ENCODE results near the gene ZNF12. TPM values are rescaled to one million over a fixed set of nuclear protein-coding genes. Genes with fewer than 3 reads are reported as not detected.
A peak's percentile ranks its signal among the peaks of the same experiment; 100 is the strongest.
"Not testable (repeated sequence)": the region's sequence is repeated elsewhere in the genome, so short reads cannot be mapped to it uniquely, and the experiment has no call there.

Gene ZNF12
- total RNA-seq, 4 donors from 2014 or later, result 4.5 to 8.9 (median 5.3) TPM

DNA sequence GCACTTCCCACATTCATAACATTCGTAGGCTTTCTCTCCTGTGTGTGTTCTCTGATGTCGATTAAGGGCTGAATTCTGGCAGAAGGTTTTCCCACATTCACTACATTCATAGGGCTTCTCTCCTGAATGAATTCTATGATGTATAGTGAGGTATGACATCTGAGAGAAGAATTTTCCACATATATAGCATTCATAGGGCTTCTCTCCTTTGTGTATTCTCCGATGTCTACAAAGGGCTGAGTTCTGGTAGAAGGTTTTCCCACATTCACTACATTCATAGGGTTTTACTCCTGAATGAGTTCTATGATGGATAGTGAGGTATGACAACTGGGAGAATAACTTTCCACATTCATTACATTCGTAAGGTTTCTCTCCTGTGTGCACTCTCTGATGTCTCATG is 15.6 kb downstream of the ZNF12 start:
- peaks cover 61 to 100% of the 10 kb centered on the region in 2 donors for H3K36me3 ChIP-seq
- TF ChIP-seq POLR2A (IDR thresholded peaks at IDR 0.05), result no peak
- TF ChIP-seq, protein P1, sequence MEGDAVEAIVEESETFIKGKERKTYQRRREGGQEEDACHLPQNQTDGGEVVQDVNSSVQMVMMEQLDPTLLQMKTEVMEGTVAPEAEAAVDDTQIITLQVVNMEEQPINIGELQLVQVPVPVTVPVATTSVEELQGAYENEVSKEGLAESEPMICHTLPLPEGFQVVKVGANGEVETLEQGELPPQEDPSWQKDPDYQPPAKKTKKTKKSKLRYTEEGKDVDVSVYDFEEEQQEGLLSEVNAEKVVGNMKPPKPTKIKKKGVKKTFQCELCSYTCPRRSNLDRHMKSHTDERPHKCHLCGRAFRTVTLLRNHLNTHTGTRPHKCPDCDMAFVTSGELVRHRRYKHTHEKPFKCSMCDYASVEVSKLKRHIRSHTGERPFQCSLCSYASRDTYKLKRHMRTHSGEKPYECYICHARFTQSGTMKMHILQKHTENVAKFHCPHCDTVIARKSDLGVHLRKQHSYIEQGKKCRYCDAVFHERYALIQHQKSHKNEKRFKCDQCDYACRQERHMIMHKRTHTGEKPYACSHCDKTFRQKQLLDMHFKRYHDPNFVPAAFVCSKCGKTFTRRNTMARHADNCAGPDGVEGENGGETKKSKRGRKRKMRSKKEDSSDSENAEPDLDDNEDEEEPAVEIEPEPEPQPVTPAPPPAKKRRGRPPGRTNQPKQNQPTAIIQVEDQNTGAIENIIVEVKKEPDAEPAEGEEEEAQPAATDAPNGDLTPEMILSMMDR (IDR thresholded peaks at IDR 0.05 in 4 of 5, conservative IDR thresholded peaks at IDR 0.05 in 1 of 5), result no peak
- ATAC-seq (no peak), DNase-seq (no peak)
- H3K27ac ChIP-seq, result no peak overlapping the region
- H3K4me3 ChIP-seq, result peak overlapping the region in 1 of 4 donors; percentile 46
- H3K4me1 ChIP-seq, result no peaks in the 10 kb centered on the region
- no peaks in the 10 kb centered on the region for H3K27me3 ChIP-seq
- intact Hi-C loops (cut with DNase I; ENCODE audit: low total_unique reads), result no loop called here
- H3K9me3 ChIP-seq, result peaks cover 15 to 95% (median 65%) of the 10 kb centered on the region in 3 donors
- in situ Hi-C loops (cut with MboI; ENCODE audit: low sequenced_read_pairs in 4 of 4), result no loop called here

DNA sequence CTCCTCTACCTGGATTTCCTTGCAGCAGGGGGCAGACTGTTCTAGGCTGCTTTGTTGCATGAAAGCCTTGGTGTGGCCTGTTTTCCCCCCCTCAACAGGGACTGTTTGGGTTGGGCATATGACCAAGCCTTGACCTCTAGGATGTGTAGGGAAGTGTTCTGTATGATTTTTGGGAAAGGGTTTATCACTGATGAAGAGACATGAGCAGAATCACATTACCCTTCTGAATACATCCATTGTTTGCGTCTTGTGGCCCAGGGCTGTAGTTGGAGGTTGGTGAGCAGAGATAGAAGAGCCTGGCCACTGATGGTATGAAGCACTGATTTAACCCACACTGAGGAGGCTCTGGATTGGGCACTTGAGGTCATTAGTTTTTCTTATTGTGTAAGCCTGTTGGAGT is 26.6 kb downstream of the ZNF12 start:
- in situ Hi-C loops (cut with MboI; ENCODE audit: low sequenced_read_pairs in 4 of 4), result no loop called here
- peaks cover 10 to 83% (median 32%) of the 10 kb centered on the region in 3 donors for H3K9me3 ChIP-seq
- no peak for ATAC-seq

DNA sequence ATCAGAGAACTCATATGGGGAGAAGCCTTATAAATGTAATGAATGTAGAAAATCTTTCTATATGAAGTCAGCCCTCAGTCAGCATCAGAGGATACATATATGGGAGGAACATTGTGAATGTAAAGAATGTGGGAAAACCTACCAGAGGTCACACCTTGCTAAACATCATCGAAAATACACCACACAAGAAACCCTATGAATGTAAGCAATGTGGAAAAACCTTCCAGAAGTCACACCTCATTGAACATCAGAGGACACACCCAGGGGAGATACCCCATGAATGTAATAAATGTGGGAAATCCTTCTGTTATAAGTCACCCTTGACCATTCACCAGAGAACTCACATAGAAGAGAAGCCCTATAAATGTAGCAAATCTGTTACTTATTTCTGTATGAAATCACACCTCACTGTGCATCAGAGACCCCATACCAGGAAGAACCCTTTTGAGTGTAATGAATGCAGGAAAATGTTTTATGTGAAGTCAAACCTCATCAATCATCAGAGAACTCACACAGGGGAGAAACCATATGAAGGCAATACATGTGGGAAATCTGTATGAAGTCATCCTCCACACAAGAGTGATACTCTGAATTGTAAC is 30.8 kb downstream of the ZNF12 start:
- no peak for DNase-seq
- Histone ChIP-seq H3K36me3 (no peaks in the 10 kb centered on the region), H3K9me3 (peaks cover 5 to 72% (median 34%) of the 10 kb centered on the region in 3 donors), H3K27ac (no peak overlapping the region), H3K27me3 (no peaks in the 10 kb centered on the region), H3K4me3 (no peak overlapping the region), H3K4me1 (no peaks in the 10 kb centered on the region)
- no peak for ATAC-seq
- intact Hi-C loops (cut with DNase I; ENCODE audit: low total_unique reads) (no loop called here), in situ Hi-C loops (cut with MboI; ENCODE audit: low sequenced_read_pairs in 4 of 4) (no loop called here)
- TF ChIP-seq, protein P1 (IDR thresholded peaks at IDR 0.05 in 4 of 5, conservative IDR thresholded peaks at IDR 0.05 in 1 of 5), result no peak
- no peak for TF ChIP-seq POLR2A (IDR thresholded peaks at IDR 0.05)

More for the DNA sequence above, 26.6 kb downstream of the ZNF12 start:
- intact Hi-C loops (cut with DNase I; ENCODE audit: low total_unique reads), result no loop called here
- TF ChIP-seq, protein P1 (IDR thresholded peaks at IDR 0.05 in 4 of 5, conservative IDR thresholded peaks at IDR 0.05 in 1 of 5), result no peak
- no peak for TF ChIP-seq POLR2A (IDR thresholded peaks at IDR 0.05)
- Histone ChIP-seq H3K4me1 (no peaks in the 10 kb centered on the region), H3K27ac (no peak overlapping the region), H3K27me3 (no peaks in the 10 kb centered on the region), H3K36me3 (no peaks in the 10 kb centered on the region), H3K4me3 (no peak overlapping the region)
- DNase-seq, result no peak

DNA sequence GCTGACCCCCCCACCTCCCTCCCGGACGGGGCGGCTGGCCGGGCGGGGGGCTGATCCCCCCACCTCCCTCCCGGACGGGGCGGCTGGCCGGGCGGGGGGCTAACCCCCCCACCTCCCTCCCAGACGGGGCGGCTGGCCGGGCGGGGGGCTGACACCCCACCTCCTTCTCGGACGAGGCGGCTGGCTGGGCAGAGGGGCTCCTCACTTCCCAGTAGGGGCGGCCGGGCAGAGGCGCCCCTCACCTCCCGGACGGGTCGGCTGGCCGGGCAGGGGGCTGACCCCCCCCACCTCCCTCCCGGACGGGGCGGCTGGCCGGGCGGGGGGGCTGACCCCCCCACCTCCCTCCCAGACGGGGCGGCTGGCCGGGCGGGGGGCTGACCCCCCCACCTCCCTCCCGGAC is 35.9 kb downstream of the ZNF12 start:
- H3K27me3 ChIP-seq; in situ Hi-C loops (cut with MboI; ENCODE audit: low sequenced_read_pairs in 4 of 4); DNase-seq; H3K36me3 ChIP-seq; H3K4me1 ChIP-seq; H3K4me3 ChIP-seq; intact Hi-C loops (cut with DNase I; ENCODE audit: low total_unique reads); H3K27ac ChIP-seq; ATAC-seq: not testable (repeated sequence)
- peaks cover 5 to 29% (median 22%) of the 10 kb centered on the region in 3 donors for H3K9me3 ChIP-seq

DNA sequence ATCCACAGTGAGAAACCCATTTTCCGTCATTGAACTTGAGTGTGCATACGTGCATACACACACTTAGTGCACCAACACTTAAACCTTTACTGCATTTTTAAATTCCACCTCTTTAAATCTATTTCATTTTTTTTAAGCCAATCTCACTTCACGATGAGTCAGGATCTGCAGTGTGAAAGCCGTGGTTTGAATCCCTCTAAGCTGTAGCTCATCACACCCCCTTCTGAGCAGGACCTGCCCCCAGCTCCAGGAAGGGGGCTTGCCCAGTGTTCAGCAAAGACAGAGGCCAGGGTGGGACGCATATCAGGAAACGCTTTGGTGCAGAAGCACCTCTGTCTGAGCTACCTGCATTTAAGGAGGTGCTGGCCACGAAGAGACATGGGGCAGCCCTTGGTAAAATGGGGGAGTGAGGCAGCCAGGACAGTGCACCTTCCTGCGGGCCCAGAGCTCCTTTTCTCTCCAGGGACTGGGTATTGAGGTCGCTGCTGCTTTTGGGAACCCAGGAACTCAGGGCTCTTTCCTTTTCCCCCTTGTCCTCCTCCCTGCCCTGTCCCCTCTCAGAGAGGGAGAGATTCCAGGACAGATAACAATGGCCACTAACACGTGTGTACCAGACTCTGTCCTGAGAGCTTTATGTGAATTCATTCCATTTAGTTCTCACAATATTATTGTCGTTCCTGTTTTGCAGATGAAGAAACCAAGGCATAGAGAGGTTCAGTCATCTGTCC is 48.0 kb downstream of the ZNF12 start:
- in situ Hi-C loops (cut with MboI; ENCODE audit: low sequenced_read_pairs in 4 of 4), result no loop called here
- Histone ChIP-seq H3K27ac (no peak overlapping the region), H3K36me3 (peaks cover 0 to 15% of the 10 kb centered on the region in 2 donors), H3K27me3 (peaks cover 3 to 11% (median 11%) of the 10 kb centered on the region in 3 donors), H3K4me3 (no peak overlapping the region), H3K4me1 (no peaks in the 10 kb centered on the region), H3K9me3 (no peaks in the 10 kb centered on the region)
- no peak for DNase-seq
- TF ChIP-seq, protein P1 (IDR thresholded peaks at IDR 0.05 in 4 of 5, conservative IDR thresholded peaks at IDR 0.05 in 1 of 5), result no peak
- no peak for TF ChIP-seq POLR2A (IDR thresholded peaks at IDR 0.05)
- intact Hi-C loops (cut with DNase I; ENCODE audit: low total_unique reads), result no loop called here
- ATAC-seq, result no peak
